HCT116 (cell line): ENCODE data around the gene TAF4. TPM values are rescaled to one million over a fixed set of nuclear protein-coding genes. Genes with fewer than 3 reads are reported as not detected.
"Not testable (repeated sequence)": the region's sequence is repeated elsewhere in the genome, so short reads cannot be mapped to it uniquely, and the experiment has no call there.

Experiments
- ATAC-seq: fragments of 200-7000 bp; cut with Tn5 transposase; 2 replicates; pipeline ENCODE4 v1.9.1; 2020; ENCODE audit warnings: mild to moderate bottlenecking, moderate library complexity
- BruUV-seq: library from RNA; stranded (reverse); fragments of 400-500 nt; replicated peaks from 2 replicates; lab custom pipeline; 2021; lab: Mats Ljungman, UMichigan
- CTCF ChIA-PET: fragments of 300-600 bp; sonication (Branson Sonifier 250); formaldehyde crosslinking; loops from one replicate; lab custom pipeline; 2021; ENCODE audit warnings: antibody characterized with exemption; lab: Charles Lee
- POLR2A ChIA-PET: fragments of 300-600, 350-600 bp; sonication (Branson Sonifier 250); formaldehyde crosslinking; loops from one replicate; lab custom pipeline; 2021; ENCODE audit warnings: antibody characterized with exemption; lab: Charles Lee
- RAD21 ChIA-PET, 2 experiments: fragments of 300-600 bp; sonication (Branson Sonifier 250); formaldehyde crosslinking; loops; one replicate each; lab custom pipeline; 2023; ENCODE audit warnings: low total read pairs in 2 of 2; ENCODE audit not compliant: uncharacterized antibody in 2 of 2, unreplicated experiment in 2 of 2, low non-redundant PET in 1 of 2; lab: Charles Lee
- DNase-seq: peaks from one replicate; pipeline ENCODE4 v3.0.0-alpha.2; 2010; ENCODE audit warnings: low read depth, low spot score
- H2AFZ ChIP-seq: fragments of 200-600 bp; shearing (Covaris generic), sonication (generic); 2 replicates; pipeline ENCODE4 v1.6.1; 2017; ENCODE audit warnings: low read depth, mixed run types, mixed read lengths, antibody characterized with exemption, low read length; ENCODE audit not compliant: poor library complexity, severe bottlenecking
- H3K27ac ChIP-seq: 2 replicates; pipeline ENCODE4 v1.5.1; 2012; ENCODE audit warnings: low read depth, low read length
- H3K27me3 ChIP-seq: fragments of 200-600 bp; sonication (generic); 2 replicates; pipeline ENCODE4 v1.6.1; 2016; ENCODE audit warnings: mixed run types, low read length, mixed read lengths; ENCODE audit not compliant: insufficient read depth
- H3K36me3 ChIP-seq, 2 experiments: fragments of 200-500 bp in 1 of 2; fragments of 200-600 bp in 1 of 2; sonication (Bioruptor generic) in 1 of 2; sonication (generic) in 1 of 2; 2 replicates each; pipeline versions ENCODE4 v1.5.1 to v1.6.1; 2014 to 2016; ENCODE audit warnings: low read length in 2 of 2, inconsistent platforms in 1 of 2, mixed read lengths in 1 of 2, mixed run types in 1 of 2; ENCODE audit not compliant: insufficient read depth in 2 of 2, control insufficient read depth in 1 of 2
- H3K4me1 ChIP-seq, 2 experiments: fragments of 200-600 bp in 1 of 2; sonication (generic) in 1 of 2; 2 replicates each; pipeline versions ENCODE4 v1.5.1 to v1.6.1; 2012 to 2017; ENCODE audit warnings: low read length in 2 of 2, inconsistent platforms in 1 of 2, mild to moderate bottlenecking in 1 of 2, mixed read lengths in 1 of 2, mixed run types in 1 of 2, moderate library complexity in 1 of 2; ENCODE audit not compliant: insufficient read depth in 2 of 2, control insufficient read depth in 1 of 2
- H3K4me2 ChIP-seq: fragments of 200-600 bp; sonication (generic); 2 replicates; pipeline ENCODE4 v1.6.1; 2017; ENCODE audit warnings: mixed run types, low read length, mixed read lengths
- H3K4me3 ChIP-seq, 2 experiments: fragments of 200-600 bp in 1 of 2; sonication (generic) in 1 of 2; replicated peaks in 1 of 2; 2 replicates each; pipeline ENCODE4 v1.5.1; 2011 to 2016; ENCODE audit warnings: low read length in 2 of 2, control low read depth in 1 of 2, low read depth in 1 of 2, mild to moderate bottlenecking in 1 of 2, mixed read lengths in 1 of 2, mixed run types in 1 of 2
- H3K79me2 ChIP-seq: fragments of 200-600 bp; sonication (generic); 2 replicates; pipeline ENCODE4 v1.6.1; 2017; ENCODE audit warnings: mild to moderate bottlenecking, mixed run types, low read length, moderate library complexity, mixed read lengths; ENCODE audit not compliant: insufficient read depth
- H3K9ac ChIP-seq: fragments of 200-600 bp; sonication (generic); 2 replicates; pipeline ENCODE4 v1.6.1; 2016; ENCODE audit warnings: low read length, mixed read lengths
- H3K9me2 ChIP-seq: fragments of 200-600 bp; sonication (generic), shearing (Covaris generic); 2 replicates; pipeline ENCODE4 v1.6.1; 2017; ENCODE audit warnings: mixed run types, mild to moderate bottlenecking, moderate library complexity; ENCODE audit not compliant: insufficient read depth
- H3K9me3 ChIP-seq, 2 experiments: fragments of 200-500 bp in 1 of 2; fragments of 200-600 bp in 1 of 2; sonication (Bioruptor generic) in 1 of 2; sonication (generic) in 1 of 2; 2 replicates each; pipeline ENCODE4 v1.6.1; 2014 to 2017; ENCODE audit warnings: low read length in 2 of 2, mixed read lengths in 2 of 2, inconsistent platforms in 1 of 2, low read depth in 1 of 2, mild to moderate bottlenecking in 1 of 2, mixed run types in 1 of 2, moderate library complexity in 1 of 2; ENCODE audit not compliant: control insufficient read depth in 1 of 2, insufficient read depth in 1 of 2
- H4K20me1 ChIP-seq: fragments of 200-600 bp; sonication (generic), shearing (Covaris generic); 2 replicates; pipeline ENCODE4 v1.6.1; 2017; ENCODE audit warnings: mixed run types, mild to moderate bottlenecking, moderate library complexity; ENCODE audit not compliant: insufficient read depth
- CTCF ChIP-seq, 3 experiments: fragments of 200-600 bp in 1 of 3; sonication (generic) in 1 of 3; IDR thresholded peaks in 2 of 3; conservative IDR thresholded peaks in 1 of 3; 2 replicates each; pipeline ENCODE4 v1.5.1; 2012 to 2017; ENCODE audit warnings: low read depth in 2 of 3, low read length in 2 of 3, antibody characterized with exemption in 1 of 3, borderline replicate concordance in 1 of 3, control low read depth in 1 of 3, mild to moderate bottlenecking in 1 of 3, mixed read lengths in 1 of 3, mixed run types in 1 of 3, moderate library complexity in 1 of 3; ENCODE audit not compliant: insufficient read depth in 1 of 3
- EZH2 ChIP-seq: fragments of 200-600 bp; sonication (generic); IDR thresholded peaks from 2 replicates; pipeline ENCODE4 v1.6.1; 2017; ENCODE audit warnings: antibody characterized with exemption, mixed run types
- POLR2A ChIP-seq: IDR thresholded peaks from 2 replicates; pipeline ENCODE4 v1.7.0; 2011; ENCODE audit warnings: borderline replicate concordance; ENCODE audit not compliant: insufficient read depth, insufficient read length; ENCODE audit errors: extremely low read depth
- POLR2AphosphoS5 ChIP-seq: IDR thresholded peaks from 2 replicates; pipeline ENCODE4 v1.6.1; 2011; ENCODE audit warnings: mild to moderate bottlenecking, low read depth, low read length, moderate library complexity
- RAD21 ChIP-seq: IDR thresholded peaks from 2 replicates; pipeline ENCODE4 v1.6.1; 2012; ENCODE audit warnings: low read depth, mild to moderate bottlenecking
- TCF7L2 ChIP-seq: IDR thresholded peaks from 2 replicates; pipeline ENCODE4 v1.7.0; 2011; ENCODE audit warnings: borderline replicate concordance, inconsistent platforms; ENCODE audit not compliant: insufficient read depth, insufficient read length; ENCODE audit errors: extremely low read depth
- intact Hi-C: fragments of 100-400 bp; cut with micrococcal nuclease; formaldehyde crosslinking; loops from 2 replicates; pipeline ENCODE4 v1.10.0; 2022
- total RNA-seq: library from RNA; stranded (reverse); gene quantifications from one replicate; pipeline ENCODE4 v1.2.1, GENCODE V29; 2021; ENCODE audit not compliant: unreplicated experiment

The TAF4 gene
- total RNA-seq, 1 experiment from 2014 or later: 26.8 TPM

GRCh38 chr20:61948586-61949362, 116.9 kb downstream of the TAF4 start:
- no TSS peak for BruUV-seq
- Histone ChIP-seq H4K20me1 (no peaks in the 10 kb centered on the region), H3K4me1 (no peaks in the 10 kb centered on the region), H3K9me2 (no peaks in the 10 kb centered on the region), H3K79me2 (no peaks in the 10 kb centered on the region), H3K4me3 (no peak overlapping the region), H3K27ac (no peak overlapping the region), H2AFZ (no peak overlapping the region), H3K27me3 (no peaks in the 10 kb centered on the region), H3K4me2 (no peak overlapping the region), H3K9ac (no peak overlapping the region), H3K36me3 (no peaks in the 10 kb centered on the region), H3K9me3 (no peaks in the 10 kb centered on the region)
- POLR2A ChIA-PET: no interaction called here
- DNase-seq: no peak
- CTCF ChIA-PET: no interaction called here
- intact Hi-C loops: no loop called here
- ATAC-seq: no peak
- TF ChIP-seq POLR2AphosphoS5: no peak
- no peak for TF ChIP-seq CTCF (IDR thresholded peaks at IDR 0.05 in 2 of 3, conservative IDR thresholded peaks at IDR 0.05 in 1 of 3; ENCODE audit: borderline replicate concordance in 1 of 3, insufficient read depth in 1 of 3, low read depth in 2 of 3, low read length in 2 of 3)
- TF ChIP-seq RAD21: no peak
- no peak for TF ChIP-seq EZH2
- TF ChIP-seq POLR2A: no peak
- TF ChIP-seq TCF7L2: no peak
- RAD21 ChIA-PET: no interaction called here

- H3K4me3 ChIP-seq, H3K4me1 ChIP-seq, CTCF ChIA-PET, H3K79me2 ChIP-seq, intact Hi-C loops, H3K4me2 ChIP-seq, ATAC-seq, DNase-seq, H2AFZ ChIP-seq, BruUV-seq, RAD21 ChIA-PET, H3K27ac ChIP-seq, H3K9ac ChIP-seq, POLR2A ChIA-PET, H3K36me3 ChIP-seq, H3K9me3 ChIP-seq, H4K20me1 ChIP-seq, H3K9me2 ChIP-seq, H3K27me3 ChIP-seq: not testable (repeated sequence)
These were observed 117.6 kb downstream of the TAF4 start for GRCh38 chr20:61948056-61948455.

GRCh38 chr20:61945495-61945894, 120.2 kb downstream of the TAF4 start:
- DNase-seq, H3K9me3 ChIP-seq, ATAC-seq, CTCF ChIA-PET, POLR2A ChIA-PET, intact Hi-C loops, H3K36me3 ChIP-seq, RAD21 ChIA-PET, H3K4me1 ChIP-seq, H3K4me3 ChIP-seq, H3K9ac ChIP-seq, H2AFZ ChIP-seq, H3K4me2 ChIP-seq, H4K20me1 ChIP-seq, BruUV-seq, H3K79me2 ChIP-seq, H3K9me2 ChIP-seq, H3K27me3 ChIP-seq, H3K27ac ChIP-seq: not testable (repeated sequence)
